ENCODE data around the gene STK26.

The STK26 gene

DNA sequence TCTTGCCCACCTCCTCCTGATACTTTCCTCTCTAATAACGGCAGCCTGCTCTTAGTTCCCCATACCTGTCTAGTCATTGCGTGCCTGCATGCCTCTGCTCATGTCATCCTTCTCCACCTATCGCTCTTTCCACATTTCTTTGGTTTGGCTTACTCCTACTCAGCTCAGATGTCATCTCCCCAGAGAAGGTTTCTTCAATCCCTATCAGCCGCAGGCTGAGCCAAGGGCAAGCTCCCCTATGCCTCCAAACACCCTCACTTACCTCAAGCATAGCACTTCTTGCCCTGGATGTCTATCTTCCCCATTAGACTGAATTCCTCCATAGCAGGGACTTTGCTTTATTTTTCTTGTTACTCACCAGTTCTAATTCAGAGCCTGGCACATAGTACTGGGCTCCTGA, 78.1 kb downstream of the STK26 start:
- DNase-seq = no peak

DNA sequence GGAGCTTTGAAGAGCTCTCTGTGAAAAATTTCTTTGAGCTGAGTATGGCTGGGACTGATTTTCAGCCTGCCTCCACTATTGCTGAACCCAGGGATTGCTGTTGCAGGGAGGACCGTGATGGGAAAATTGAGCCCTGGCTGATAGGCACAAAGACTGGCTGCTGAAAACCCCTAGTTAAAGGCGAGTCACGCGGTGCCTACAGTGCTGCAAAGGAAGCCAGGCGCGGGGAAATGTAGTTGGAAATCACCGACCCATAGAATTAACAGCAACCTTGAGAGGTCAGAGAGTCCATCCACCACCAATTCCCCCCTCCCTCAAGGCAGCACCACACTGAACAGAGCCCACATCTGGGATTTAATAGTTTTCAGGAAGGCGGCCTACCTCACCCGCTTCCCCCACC, 78.7 kb downstream of the STK26 start:
- no peak for DNase-seq

DNA sequence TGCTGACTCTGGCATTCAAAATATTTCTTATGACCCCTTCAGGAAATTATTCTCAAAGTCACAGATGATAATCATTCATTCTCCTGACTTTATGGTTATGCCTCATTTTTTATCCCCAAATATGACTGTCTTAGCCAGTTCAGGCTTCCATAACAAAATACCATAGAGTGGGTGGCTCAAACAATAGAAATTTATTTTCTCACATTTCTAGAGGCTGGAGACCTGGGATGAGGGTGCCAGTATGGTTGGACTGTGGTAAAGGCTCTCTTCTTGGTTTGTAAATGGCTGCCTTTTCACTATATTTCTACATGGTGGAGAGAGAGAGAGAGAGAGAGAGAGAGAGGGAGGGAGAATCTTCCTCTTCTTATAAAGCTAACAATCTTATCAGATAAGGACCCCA, 84.2 kb downstream of the STK26 start:
- no peak for DNase-seq

DNA sequence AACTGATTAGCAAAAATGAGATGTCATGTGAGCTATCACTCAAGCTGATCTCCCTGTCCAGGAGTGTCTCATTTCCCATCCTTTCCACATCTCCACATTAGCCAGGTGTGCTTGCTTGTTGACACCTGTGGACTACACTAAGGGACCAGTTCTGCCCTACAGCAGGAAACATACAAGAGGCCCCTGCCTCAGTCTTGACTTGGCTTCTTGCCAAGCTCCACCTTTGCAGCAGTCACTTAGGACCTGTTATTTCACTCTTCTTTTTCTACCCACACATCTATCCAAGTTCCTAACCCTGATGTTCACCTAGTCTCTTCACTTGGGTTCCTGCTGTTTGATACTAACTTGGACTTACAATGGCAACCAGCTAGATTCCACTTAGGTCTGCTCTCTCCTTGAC, 91.5 kb downstream of the STK26 start:
- no peak for DNase-seq

DNA sequence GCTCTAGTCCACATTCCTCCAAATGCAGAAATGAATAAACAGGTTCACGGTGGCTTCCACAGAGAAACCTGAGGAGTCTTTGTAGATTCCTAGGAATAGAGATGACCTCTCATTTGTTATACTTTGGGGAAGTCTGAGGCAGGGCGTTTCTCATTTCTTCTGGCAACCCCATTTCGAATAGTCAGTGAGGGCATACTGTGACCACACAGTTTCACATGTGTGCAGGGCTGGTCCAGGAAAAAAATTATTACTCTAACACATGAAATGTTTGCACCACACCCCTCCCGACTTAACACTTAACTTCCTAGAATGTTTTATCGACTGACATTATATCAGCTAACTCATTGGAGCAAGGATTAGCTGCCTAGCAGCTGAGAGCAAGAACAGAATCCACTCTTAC, 92.7 kb downstream of the STK26 start:
- DNase-seq = no peak

DNA sequence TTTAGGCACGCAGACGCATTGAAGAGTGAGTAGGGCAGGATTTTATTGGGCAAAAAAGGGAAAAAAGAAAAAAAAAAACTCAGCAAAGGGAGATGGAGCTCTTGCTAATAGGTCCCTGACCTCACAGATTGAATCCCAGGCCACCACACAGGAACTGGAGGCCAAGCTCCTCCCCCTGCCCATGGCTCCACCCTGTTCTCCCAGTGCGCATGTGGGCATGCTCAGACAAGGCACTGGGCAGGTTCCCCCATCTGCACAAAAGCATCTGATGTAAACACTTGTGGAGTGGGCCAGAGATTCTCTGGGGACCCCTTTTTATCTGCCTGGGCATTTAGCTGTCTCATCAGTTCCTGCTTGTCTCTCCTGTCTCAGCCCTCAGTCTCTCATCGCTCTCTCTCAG, 95.3 kb downstream of the STK26 start:
- DNase-seq = no peak

DNA sequence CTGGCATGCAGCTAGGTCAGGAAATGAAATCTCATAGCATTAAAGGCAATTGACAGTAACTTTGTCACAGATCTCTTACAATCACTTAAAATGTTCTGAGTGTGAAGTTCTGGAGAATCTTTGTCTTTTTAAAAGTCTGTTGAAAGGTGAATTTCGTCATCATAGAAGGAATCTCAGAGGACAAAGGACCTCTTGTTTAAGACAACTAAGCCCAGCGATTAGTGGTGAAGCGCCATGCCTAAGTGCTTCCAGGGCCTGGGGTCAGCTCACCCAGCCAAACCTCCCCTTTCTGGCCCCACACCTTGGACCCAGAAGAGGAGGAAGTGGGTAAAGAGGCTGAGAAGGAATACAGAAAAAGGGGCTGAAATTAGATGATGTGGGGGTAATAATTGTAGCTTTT, 96.2 kb downstream of the STK26 start:
- no peak for DNase-seq

DNA sequence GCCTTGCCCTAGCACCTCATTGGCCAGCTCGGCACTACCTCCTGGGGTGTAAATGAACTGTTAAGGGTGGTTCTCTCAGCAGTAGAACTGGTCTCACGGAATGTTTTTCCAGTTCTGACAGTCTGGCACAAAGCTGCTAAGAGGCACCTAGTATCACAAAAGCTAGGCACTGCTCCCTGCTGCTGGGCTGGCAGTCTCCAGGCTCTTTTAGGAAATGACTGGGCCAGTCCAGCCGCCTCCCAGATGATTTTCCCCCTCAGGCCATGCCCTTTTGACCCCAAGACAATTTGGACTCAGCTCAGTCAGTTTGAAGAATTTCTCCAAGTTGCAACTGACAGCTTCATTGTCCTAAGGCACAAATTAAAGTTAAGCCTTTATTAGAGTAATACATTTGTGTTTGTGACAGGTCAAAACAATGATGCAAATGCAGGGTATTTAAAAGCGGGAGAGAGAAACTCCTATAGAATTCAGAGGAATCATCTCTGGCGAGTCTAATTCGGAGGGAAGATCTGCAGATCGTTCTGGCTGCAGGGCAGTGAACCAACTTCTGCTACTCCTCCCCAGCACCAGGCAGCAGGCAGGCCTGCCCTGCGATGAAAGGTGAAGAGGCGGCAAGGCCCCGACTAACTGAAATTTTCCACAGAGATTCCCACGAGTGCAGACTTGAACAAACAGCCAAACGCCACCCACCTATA, 96.9 kb downstream of the STK26 start:
- no peak for DNase-seq

DNA sequence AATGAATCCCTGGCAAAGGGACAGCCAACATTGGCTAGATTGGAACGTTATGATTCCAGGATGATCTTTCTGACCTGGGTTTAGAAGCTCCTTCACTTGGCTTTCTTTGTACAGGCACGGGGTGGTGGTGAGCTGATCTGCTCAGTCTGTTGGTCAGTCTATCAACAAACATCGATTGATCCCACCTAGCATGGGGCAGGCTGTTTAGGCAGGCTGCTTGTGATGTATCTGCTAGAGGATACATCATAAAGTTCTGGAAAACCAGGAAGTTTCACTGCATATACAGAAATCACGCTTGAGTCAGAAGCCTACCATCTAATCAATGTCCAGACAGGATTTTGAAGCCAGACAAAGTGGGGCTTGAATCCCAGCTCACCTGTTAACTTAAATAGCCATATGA, 97.8 kb downstream of the STK26 start:
- DNase-seq = no peak

Measured in hematopoietic multipotent progenitor cell treated with erythropoietin and hydrocortisone succinate and interleukin-3 and kit ligand, for 6 days (in vitro differentiated cells).